ENCODE results near the gene EPHB2.

Gene EPHB2

GRCh38 chr1:22958556-22958955, 247.9 kb downstream of the EPHB2 start:
- DNase-seq (ENCODE audit: low read depth, low spot score) = no peak
- no peak overlapping the region for H3K27ac ChIP-seq

GRCh38 chr1:22959545-22960360, 249.1 kb downstream of the EPHB2 start:
- DNase-seq (ENCODE audit: low read depth, low spot score) = no peak
- H3K27ac ChIP-seq = no peak overlapping the region

DNA sequence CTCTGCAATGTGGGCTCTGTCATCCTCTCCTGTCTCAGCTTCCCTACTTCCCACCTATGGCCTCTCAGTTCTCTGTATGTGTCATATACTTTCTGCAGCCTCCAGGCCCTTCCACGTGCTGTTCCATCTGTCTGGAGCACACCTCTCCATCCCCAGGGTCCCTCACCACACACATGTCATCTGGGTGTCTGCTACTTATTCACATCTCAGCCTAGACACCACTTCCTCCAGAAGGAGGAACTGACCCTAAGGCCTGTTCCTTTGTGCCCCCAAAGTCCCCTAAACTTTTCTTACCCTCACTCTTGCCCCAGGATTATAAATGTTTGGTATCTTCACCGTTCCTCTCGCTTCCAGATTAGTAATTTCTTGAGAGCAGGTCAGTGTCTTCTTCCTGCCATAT, 251.9 kb downstream of the EPHB2 start:
- H3K27ac ChIP-seq = no peak overlapping the region
- DNase-seq (ENCODE audit: low read depth, low spot score) = no peak

DNA sequence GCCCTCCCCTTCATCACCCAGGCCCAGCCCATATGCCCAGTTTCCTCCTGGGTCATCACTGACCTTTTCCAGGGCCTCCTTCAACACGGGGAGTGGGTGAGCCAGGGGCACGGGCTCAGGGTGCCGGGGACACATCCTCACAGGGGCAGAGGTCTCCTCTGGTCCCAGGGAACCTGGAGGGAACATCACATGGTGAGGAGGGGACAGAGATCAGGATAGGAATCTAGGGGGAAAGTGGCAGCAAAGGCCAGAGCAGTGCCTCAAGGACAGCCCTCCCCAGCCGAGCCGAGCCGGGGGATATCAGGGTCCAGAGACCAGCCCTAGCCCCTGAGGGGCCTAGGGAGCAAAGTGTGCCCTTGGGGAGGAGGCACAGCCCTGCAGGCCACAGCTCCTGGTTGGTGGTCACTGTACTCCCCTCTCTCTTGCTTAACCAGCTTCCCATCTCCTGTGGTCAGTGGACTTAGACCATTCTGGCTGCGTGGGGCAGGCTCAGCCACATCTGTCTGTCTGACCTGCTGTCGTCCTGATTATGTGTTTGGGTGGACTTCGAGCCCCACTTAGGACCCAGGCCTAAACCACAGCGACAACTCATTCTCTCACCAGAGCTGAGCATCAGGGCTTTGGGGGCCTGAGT, 252.5 kb downstream of the EPHB2 start:
- no peak overlapping the region for H3K27ac ChIP-seq
- DNase-seq (ENCODE audit: low read depth, low spot score) = no peak

- no peak overlapping the region for H3K27ac ChIP-seq
Measured at GRCh38 chr1:22966309-22966708, 255.7 kb downstream of the EPHB2 start.

GRCh38 chr1:22967833-22968232, 257.2 kb downstream of the EPHB2 start:
- no peak for DNase-seq (ENCODE audit: low read depth, low spot score)
- H3K27ac ChIP-seq = no peak overlapping the region

More at GRCh38 chr1:22966309-22966708, 255.7 kb downstream of the EPHB2 start:
- DNase-seq (ENCODE audit: low read depth, low spot score) = no peak

GRCh38 chr1:22969304-22969709, 258.7 kb downstream of the EPHB2 start:
- no peak overlapping the region for H3K27ac ChIP-seq
- DNase-seq (ENCODE audit: low read depth, low spot score) = no peak

DNA sequence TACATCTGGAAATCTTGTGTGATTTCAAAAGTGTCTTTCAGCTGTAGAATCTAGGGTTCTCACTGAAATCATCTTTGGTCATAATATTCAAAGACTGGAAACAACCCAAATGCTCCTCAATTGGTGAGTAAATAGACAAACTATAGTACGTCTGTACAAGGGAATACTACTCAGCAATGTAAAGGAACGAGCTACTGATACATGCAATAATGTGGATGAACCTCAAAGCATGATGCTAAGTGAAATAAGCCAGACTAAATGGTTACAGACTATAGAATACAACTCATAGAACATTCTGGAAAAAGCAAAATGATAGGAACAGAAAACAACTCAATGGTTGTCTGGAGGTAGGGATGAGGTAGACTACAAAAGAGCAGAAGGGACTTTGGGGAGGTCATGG, 259.5 kb downstream of the EPHB2 start:
- H3K27ac ChIP-seq = no peak overlapping the region
- DNase-seq (ENCODE audit: low read depth, low spot score) = no peak

Data from epithelial cell of prostate (primary cell).